Osteoblast (primary cell): ENCODE data around the gene PTGR3. TPM values are rescaled to one million over a fixed set of nuclear protein-coding genes. Genes with fewer than 3 reads are reported as not detected.

ENCODE experiments used
- DNase-seq: peaks from one replicate; pipeline ENCODE4 v3.0.0; 2011; ENCODE audit warnings: low spot score, mixed read lengths; ENCODE audit not compliant: insufficient read length; ENCODE audit errors: missing footprints
- H2AFZ ChIP-seq: 2 replicates; pipeline ENCODE4 v1.6.0; 2011; ENCODE audit warnings: mild to moderate bottlenecking, low read length
- H3K27ac ChIP-seq: 2 replicates; pipeline ENCODE4 v1.5.1; 2011; ENCODE audit warnings: mild to moderate bottlenecking, low read depth, low read length, moderate library complexity
- H3K27me3 ChIP-seq: 2 replicates; pipeline ENCODE4 v1.6.0; 2012; ENCODE audit warnings: mild to moderate bottlenecking, control low read depth, inconsistent platforms, low read length, moderate library complexity; ENCODE audit not compliant: insufficient read depth
- H3K36me3 ChIP-seq: 2 replicates; pipeline ENCODE4 v1.5.1; 2011; ENCODE audit warnings: mild to moderate bottlenecking, low read length, control low read depth, moderate library complexity; ENCODE audit not compliant: insufficient read depth
- H3K4me1 ChIP-seq: 2 replicates; pipeline ENCODE4 v1.5.1; 2011; ENCODE audit warnings: mild to moderate bottlenecking, low read length, control low read depth, moderate library complexity; ENCODE audit not compliant: insufficient read depth
- H3K4me2 ChIP-seq: 2 replicates; pipeline ENCODE4 v1.6.0; 2011; ENCODE audit warnings: mild to moderate bottlenecking, low read length; ENCODE audit not compliant: insufficient read depth
- H3K4me3 ChIP-seq: fragments of 200-600 bp; sonication (generic); 3 replicates; pipeline ENCODE4 v1.5.1; 2012; ENCODE audit warnings: mild to moderate bottlenecking, low read length, inconsistent platforms; ENCODE audit not compliant: insufficient read depth
- H3K79me2 ChIP-seq: 2 replicates; pipeline ENCODE4 v1.6.0; 2012; ENCODE audit warnings: mild to moderate bottlenecking, low read length, control low read depth, inconsistent platforms; ENCODE audit not compliant: insufficient read depth
- H3K9me3 ChIP-seq: 2 replicates; pipeline ENCODE4 v1.5.1; 2011; ENCODE audit warnings: low read depth, low read length, control low read depth
- H4K20me1 ChIP-seq: 2 replicates; pipeline ENCODE4 v1.6.0; 2012; ENCODE audit warnings: mild to moderate bottlenecking, low read length, control low read depth; ENCODE audit not compliant: insufficient read depth
- CTCF ChIP-seq: IDR thresholded peaks from 2 replicates; pipeline ENCODE4 v1.5.1; 2011; ENCODE audit warnings: mild to moderate bottlenecking, low read depth, low read length, moderate library complexity; ENCODE audit errors: extremely low read depth
- total RNA-seq: library from RNA; depleted of rRNA; stranded (reverse); fragments of >200 nt; gene quantifications from 2 replicates; pipeline ENCODE4 v1.2.3, GENCODE V29; 2012

The PTGR3 gene
- total RNA-seq, 1 donor: 8.3 TPM

GRCh38 chr18:75201282-75202270 is 7.4 kb downstream of the PTGR3 start:
- H3K4me3 ChIP-seq: no peak overlapping the region
- TF ChIP-seq CTCF: no peak
- no peak overlapping the region for H3K4me2 ChIP-seq
- peaks cover 16% of the 10 kb centered on the region for H4K20me1 ChIP-seq
- H3K27ac ChIP-seq: no peak overlapping the region
- H3K4me1 ChIP-seq: peaks cover 14% of the 10 kb centered on the region
- no peaks in the 10 kb centered on the region for H3K9me3 ChIP-seq
- peaks cover 4% of the 10 kb centered on the region for H3K36me3 ChIP-seq
- H2AFZ ChIP-seq: no peak overlapping the region
- H3K79me2 ChIP-seq: peaks cover 55% of the 10 kb centered on the region
- no peak for DNase-seq
- H3K27me3 ChIP-seq: no peaks in the 10 kb centered on the region

GRCh38 chr18:75200605-75201280 is 8.2 kb downstream of the PTGR3 start:
- no peak overlapping the region for H3K27ac ChIP-seq
- no peak overlapping the region for H3K4me3 ChIP-seq
- H4K20me1 ChIP-seq: peaks cover 8% of the 10 kb centered on the region
- H3K27me3 ChIP-seq: no peaks in the 10 kb centered on the region
- TF ChIP-seq CTCF: no peak
- H3K9me3 ChIP-seq: no peaks in the 10 kb centered on the region
- peaks cover 11% of the 10 kb centered on the region for H3K4me1 ChIP-seq
- H3K79me2 ChIP-seq: peaks cover 47% of the 10 kb centered on the region
- DNase-seq: no peak
- H2AFZ ChIP-seq: no peak overlapping the region
- H3K4me2 ChIP-seq: no peak overlapping the region
- H3K36me3 ChIP-seq: peaks cover 4% of the 10 kb centered on the region

- no peak overlapping the region for H3K4me3 ChIP-seq
- H3K4me1 ChIP-seq: peaks cover 11% of the 10 kb centered on the region
- no peak for DNase-seq
- H4K20me1 ChIP-seq: peaks cover 5% of the 10 kb centered on the region
- H3K27ac ChIP-seq: no peak overlapping the region
- no peak overlapping the region for H3K4me2 ChIP-seq
- H2AFZ ChIP-seq: no peak overlapping the region
- H3K9me3 ChIP-seq: no peaks in the 10 kb centered on the region
- TF ChIP-seq CTCF: no peak
- H3K36me3 ChIP-seq: peaks cover 4% of the 10 kb centered on the region
- H3K79me2 ChIP-seq: peaks cover 40% of the 10 kb centered on the region
- no peaks in the 10 kb centered on the region for H3K27me3 ChIP-seq
Measured at GRCh38 chr18:75200071-75200470, 8.9 kb downstream of the PTGR3 start.

- DNase-seq: no peak
- TF ChIP-seq CTCF: no peak
- Histone ChIP-seq H2AFZ (no peak overlapping the region), H4K20me1 (peaks cover 3% of the 10 kb centered on the region), H3K27ac (no peak overlapping the region), H3K4me1 (peaks cover 9% of the 10 kb centered on the region), H3K27me3 (no peaks in the 10 kb centered on the region), H3K36me3 (peaks cover 4% of the 10 kb centered on the region), H3K4me2 (no peak overlapping the region), H3K9me3 (no peaks in the 10 kb centered on the region), H3K4me3 (no peak overlapping the region), H3K79me2 (peaks cover 33% of the 10 kb centered on the region)
Measured at GRCh38 chr18:75199327-75199726, 9.6 kb downstream of the PTGR3 start.
